ENCODE results near the gene EVA1C.
"Not testable (repeated sequence)": the region's sequence is repeated elsewhere in the genome, so short reads cannot be mapped to it uniquely, and the experiment has no call there.

EVA1C gene

GRCh38 chr21:32506411-32506965 is 94.0 kb downstream of the EVA1C start:
- DNase-seq, result not testable (repeated sequence)

GRCh38 chr21:32507342-32507919 is 94.9 kb downstream of the EVA1C start:
- no peak for DNase-seq

GRCh38 chr21:32508036-32508435 is 95.5 kb downstream of the EVA1C start:
- not testable (repeated sequence) for DNase-seq

GRCh38 chr21:32508558-32508957 is 96.1 kb downstream of the EVA1C start:
- DNase-seq, result no peak

GRCh38 chr21:32508975-32509374 is 96.5 kb downstream of the EVA1C start:
- not testable (repeated sequence) for DNase-seq

GRCh38 chr21:32514275-32515055 is 102.0 kb downstream of the EVA1C start:
- DNase-seq, result no peak

GRCh38 chr21:32515874-32516273 is 103.4 kb downstream of the EVA1C start:
- peak; percentile 4 for DNase-seq

- peak; percentile 11 for DNase-seq
Observed at GRCh38 chr21:32516756-32517649, 104.5 kb downstream of the EVA1C start.

- no peak for DNase-seq
Observed at GRCh38 chr21:32519945-32520874, 107.7 kb downstream of the EVA1C start.

- peak; percentile 91 for DNase-seq
Observed at GRCh38 chr21:32520875-32521735, 108.6 kb downstream of the EVA1C start.

- no peak for DNase-seq
Observed at GRCh38 chr21:32521736-32522355, 109.3 kb downstream of the EVA1C start.

GRCh38 chr21:32523463-32523862 is 111.0 kb downstream of the EVA1C start:
- DNase-seq, result no peak

- DNase-seq, result peak; percentile 81
Observed at GRCh38 chr21:32523988-32524719, 111.6 kb downstream of the EVA1C start.

GRCh38 chr21:32525282-32525681 is 112.8 kb downstream of the EVA1C start:
- DNase-seq, result no peak

GRCh38 chr21:32529679-32530078 is 117.2 kb downstream of the EVA1C start:
- DNase-seq, result no peak

- DNase-seq, result not testable (repeated sequence)
Observed at GRCh38 chr21:32530809-32531208, 118.3 kb downstream of the EVA1C start.

- DNase-seq, result not testable (repeated sequence)
Observed at GRCh38 chr21:32531561-32531960, 119.1 kb downstream of the EVA1C start.

GRCh38 chr21:32532636-32533035 is 120.1 kb downstream of the EVA1C start:
- no peak for DNase-seq

- no peak for DNase-seq
Observed at GRCh38 chr21:32533053-32533452, 120.5 kb downstream of the EVA1C start.

GRCh38 chr21:32533611-32534010 is 121.1 kb downstream of the EVA1C start:
- DNase-seq, result no peak

Data from fibroblast of skin of right biceps (primary cell).